A549 (cell line): ENCODE results near the gene AGFG1.

ENCODE experiments used
- BCL3 ChIP-seq: fragments of >200 bp; sonication (Bioruptor Twin); formaldehyde crosslinking; IDR thresholded peaks from 3 replicates; pipeline ENCODE4 v1.6.1; 2016
- CTCF ChIP-seq: fragments of >200 bp; sonication (Bioruptor Twin); formaldehyde crosslinking; IDR thresholded peaks from 3 replicates; pipeline ENCODE4 v1.5.1; 2016
- EP300 ChIP-seq, 2 experiments: fragments of >200 bp; sonication (Bioruptor Twin); formaldehyde crosslinking; IDR thresholded peaks; 2 replicates in 1 of 2; 3 replicates in 1 of 2; pipeline ENCODE4 v1.6.1; 2016 to 2017
- HDAC2 ChIP-seq: fragments of 200-600 bp; sonication (generic); IDR thresholded peaks from 2 replicates; pipeline ENCODE4 v1.6.1; 2016
- HMGXB4 ChIP-seq: fragments of 250-450 bp; sonication (Bioruptor Pico); IDR thresholded peaks from 2 replicates; pipeline ENCODE4 v1.5.0; 2021; ENCODE audit warnings: mild to moderate bottlenecking, moderate library complexity, borderline replicate concordance
- HOXB13 ChIP-seq: fragments of 250-450 bp; sonication (Bioruptor Pico); IDR thresholded peaks from 2 replicates; pipeline ENCODE4 v1.5.0; 2020; ENCODE audit warnings: low read depth, mild to moderate bottlenecking, moderate library complexity
- MAX ChIP-seq: IDR thresholded peaks from 2 replicates; pipeline ENCODE4 v1.6.1; 2012
- NR3C1 ChIP-seq: fragments of >200 bp; sonication (Bioruptor Twin); formaldehyde crosslinking; IDR thresholded peaks from 3 replicates; pipeline ENCODE4 v1.6.1; 2017
- RAD21 ChIP-seq, 2 experiments: fragments of >200 bp in 1 of 2; sonication (Bioruptor Twin) in 1 of 2; formaldehyde crosslinking in 1 of 2; IDR thresholded peaks in 1 of 2; conservative IDR thresholded peaks in 1 of 2; 2 replicates in 1 of 2; 3 replicates in 1 of 2; pipeline ENCODE4 v1.6.1; 2012 to 2018; ENCODE audit warnings: inconsistent platforms in 1 of 2
- REST ChIP-seq: fragments of 200-600 bp; sonication (generic); IDR thresholded peaks from 2 replicates; pipeline ENCODE4 v1.6.1; 2016; ENCODE audit warnings: antibody characterized with exemption, mild to moderate bottlenecking, moderate library complexity
- RFX5 ChIP-seq: fragments of 450-650 bp; IDR thresholded peaks from 2 replicates; pipeline ENCODE4 v1.7.1; 2014; ENCODE audit warnings: antibody characterized with exemption, mild to moderate bottlenecking, moderate library complexity
- USF2 ChIP-seq: fragments of 450-650 bp; IDR thresholded peaks from 2 replicates; pipeline ENCODE4 v1.6.1; 2014; ENCODE audit warnings: antibody characterized with exemption

GRCh38 chr2:227460070-227460485, 11.9 kb upstream of the AGFG1 start:
- TF ChIP-seq MAX, result 0 out of 2 replicates have a peak, but pooled peaks have one; percentile 29
- no peak for TF ChIP-seq HMGXB4
- TF ChIP-seq REST, result no peak
- TF ChIP-seq CTCF, result no peak
- TF ChIP-seq HDAC2, result no peak
- TF ChIP-seq RFX5, result no peak
- TF ChIP-seq NR3C1, result no peak
- no peak for TF ChIP-seq BCL3
- no peak for TF ChIP-seq RAD21 (conservative IDR thresholded peaks at IDR 0.05 in 1 of 2, IDR thresholded peaks at IDR 0.05 in 1 of 2)
- TF ChIP-seq EP300 (IDR thresholded peaks at IDR 0.05), result no peak
- no peak for TF ChIP-seq HOXB13
- TF ChIP-seq USF2, result no peak
